ENCODE measurements around the gene OR10J5.

- TF ChIP-seq CTCF (IDR thresholded peaks at IDR 0.05; ENCODE audit: poor library complexity) (no peak), EZH2 (IDR thresholded peaks at IDR 0.05; ENCODE audit: borderline replicate concordance) (no peak)
Observed at GRCh38 chr1:159554261-159554660, 18.5 kb upstream of the OR10J5 start.
